HepG2 (cell line): Measurements from ENCODE around the gene APOBEC3H. TPM values are rescaled to one million over a fixed set of nuclear protein-coding genes. Genes with fewer than 3 reads are reported as not detected.

Experiments
- ATAC-seq: fragments of 200-7000 bp; cut with Tn5 transposase; 3 replicates; pipeline ENCODE4 v1.9.1; 2020; ENCODE audit warnings: mild to moderate bottlenecking, moderate library complexity
- BruUV-seq: library from RNA; stranded (reverse); fragments of 400-500 nt; replicated peaks from 2 replicates; lab custom pipeline; 2021; lab: Mats Ljungman, UMichigan
- CTCF ChIA-PET: fragments of 300-600 bp; formaldehyde crosslinking; extraction: SDS; loops from one replicate; lab custom pipeline; 2021; ENCODE audit warnings: low total read pairs, inconsistent platforms, low intra/inter-chr PET ratio; lab: Yijun Ruan, JAX
- POLR2A ChIA-PET: fragments of 350-600 bp; sonication (Branson Sonifier 250); formaldehyde crosslinking; loops from one replicate; lab custom pipeline; 2020; ENCODE audit warnings: antibody characterized with exemption, inconsistent platforms; lab: Yijun Ruan, JAX
- DNase-seq: peaks from one replicate; pipeline ENCODE4 v3.0.0-alpha.2; 2015; ENCODE audit warnings: low spot score
- FAIRE-seq: peaks from 3 replicates; lab custom pipeline; 2011; peaks lifted over from hg19 to GRCh38; lab: Jason Lieb, UNC
- H2AFZ ChIP-seq: one replicate; pipeline ENCODE4 v1.6.1; 2011; ENCODE audit warnings: low read length, inconsistent platforms
- H3K27ac ChIP-seq: fragments of 300-600 bp; 3 replicates; pipeline ENCODE4 v1.8.0; 2011; ENCODE audit warnings: mixed run types, mild to moderate bottlenecking, mixed read lengths, low read length, inconsistent platforms; ENCODE audit not compliant: insufficient read depth; ENCODE audit errors: extremely low read length
- H3K27me3 ChIP-seq, 2 experiments: fragments of 200-600 bp in 1 of 2; 2 replicates in 1 of 2; 3 replicates in 1 of 2; pipeline versions ENCODE4 v1.6.0 to v1.8.0; 2011; ENCODE audit warnings: low read length in 2 of 2, mild to moderate bottlenecking in 2 of 2, moderate library complexity in 2 of 2, inconsistent platforms in 1 of 2; ENCODE audit not compliant: insufficient read depth in 2 of 2, control insufficient read depth in 1 of 2
- H3K36me3 ChIP-seq, 2 experiments: fragments of 200-600 bp in 1 of 2; replicated peaks in 1 of 2; 2 replicates in 1 of 2; 3 replicates in 1 of 2; pipeline versions ENCODE4 v1.5.1 to v1.8.0; 2011; ENCODE audit warnings: low read length in 2 of 2, inconsistent platforms in 1 of 2; ENCODE audit not compliant: insufficient read depth in 2 of 2, control insufficient read depth in 1 of 2
- H3K4me1 ChIP-seq: 2 replicates; pipeline ENCODE4 v1.5.1; 2012; ENCODE audit warnings: low read length, inconsistent platforms; ENCODE audit not compliant: insufficient read depth
- H3K4me2 ChIP-seq: 2 replicates; pipeline ENCODE4 v1.6.0; 2011; ENCODE audit warnings: low read depth, low read length, inconsistent platforms
- H3K4me3 ChIP-seq, 3 experiments: fragments of 200-600 bp in 1 of 3; sonication (generic), shearing (Covaris generic) in 1 of 3; replicated peaks in 1 of 3; 2 replicates each; pipeline ENCODE4 v1.5.1; 2011 to 2016; ENCODE audit warnings: low read length in 3 of 3, inconsistent platforms in 2 of 3, low read depth in 2 of 3, mild to moderate bottlenecking in 2 of 3, control low read depth in 1 of 3, mixed read lengths in 1 of 3; ENCODE audit not compliant: insufficient read depth in 1 of 3
- H3K79me2 ChIP-seq: one replicate; pipeline ENCODE4 v1.6.1; 2011; ENCODE audit warnings: low read length, inconsistent platforms; ENCODE audit not compliant: insufficient read depth
- H3K9ac ChIP-seq: 2 replicates; pipeline ENCODE4 v1.6.0; 2011; ENCODE audit warnings: mild to moderate bottlenecking, low read depth, low read length, inconsistent platforms; ENCODE audit not compliant: insufficient read depth
- H3K9me3 ChIP-seq: 2 replicates; pipeline ENCODE4 v1.5.1; 2012; ENCODE audit warnings: mild to moderate bottlenecking, low read length
- H4K20me1 ChIP-seq: 2 replicates; pipeline ENCODE4 v1.6.0; 2011; ENCODE audit warnings: inconsistent platforms, mild to moderate bottlenecking, low read length, moderate library complexity; ENCODE audit not compliant: insufficient read depth
- HDAC1 ChIP-seq: sonication (generic); formaldehyde crosslinking; IDR thresholded peaks from 2 replicates; pipeline ENCODE4 v1.5.1; 2020; ENCODE audit warnings: mild to moderate bottlenecking, missing genetic modification reagents
- HIVEP1 ChIP-seq: sonication (generic); formaldehyde crosslinking; IDR thresholded peaks from 2 replicates; pipeline ENCODE4 v1.4.0; 2020; ENCODE audit warnings: mild to moderate bottlenecking, missing genetic modification reagents
- KDM4B ChIP-seq: sonication (generic); formaldehyde crosslinking; IDR thresholded peaks from 2 replicates; pipeline ENCODE4 v1.4.0; 2020; ENCODE audit warnings: missing genetic modification reagents
- KLF16 ChIP-seq, 2 experiments: sonication (generic) in 1 of 2; formaldehyde crosslinking in 1 of 2; IDR thresholded peaks; 2 replicates each; pipeline versions ENCODE4 v1.6.1 to v1.8.0; 2016 to 2023; ENCODE audit warnings: missing genetic modification reagents in 2 of 2, missing compliant biosample characterization in 1 of 2
- MYC ChIP-seq: sonication (generic); formaldehyde crosslinking; IDR thresholded peaks from 2 replicates; pipeline ENCODE4 v1.9.0; 2021; ENCODE audit warnings: missing genetic modification reagents, borderline replicate concordance
- TBL1XR1 ChIP-seq: fragments of 150-350 bp; IDR thresholded peaks from 2 replicates; pipeline ENCODE4 v1.6.1; 2014; ENCODE audit warnings: borderline replicate concordance, low read length; ENCODE audit not compliant: partially characterized antibody
- ZFP36L2 ChIP-seq: sonication (generic); formaldehyde crosslinking; IDR thresholded peaks from 2 replicates; pipeline ENCODE4 v1.4.0; 2020; ENCODE audit warnings: missing genetic modification reagents
- ZNF619 ChIP-seq: sonication (generic); formaldehyde crosslinking; IDR thresholded peaks from 2 replicates; pipeline ENCODE4 v1.4.0; 2020; ENCODE audit warnings: mild to moderate bottlenecking, missing genetic modification reagents
- ZNF772 ChIP-seq: sonication (generic); formaldehyde crosslinking; IDR thresholded peaks from 2 replicates; pipeline ENCODE4 v1.5.0; 2020; ENCODE audit warnings: mild to moderate bottlenecking, missing genetic modification reagents
- ZNF883 ChIP-seq: sonication (generic); formaldehyde crosslinking; IDR thresholded peaks from 2 replicates; pipeline ENCODE4 v1.5.1; 2020; ENCODE audit warnings: mild to moderate bottlenecking, missing genetic modification reagents; ENCODE audit errors: not compliant biosample characterization
- WGBS: methylation state at CpG from one replicate; pipeline ENCODE4 v1.1.6; 2017; ENCODE audit warnings: low lambda C conversion rate; 5-methylcytosine and 5-hydroxymethylcytosine counted together
- in situ Hi-C: cut with HindIII; loops from 2 replicates; pipeline ENCODE4 v1.10.0; 2017; ENCODE audit warnings: low pct_unique_long_range_greater_than_20kb; ENCODE audit not compliant: extremely low pct_ligation_motif_present
- intact Hi-C: fragments of 100-400 bp; cut with micrococcal nuclease; formaldehyde crosslinking; loops from one replicate; pipeline ENCODE4 v1.10.0; 2022; ENCODE audit not compliant: unreplicated experiment
- polyA plus RNA-seq, 8 experiments: library from polyadenylated mRNA; depleted of rRNA in 3 of 8; stranded (reverse) in 7 of 8; unstranded in 1 of 8; fragments of >200 nt; fragmentation: Illumina TruSeq in 4 of 8; extraction: Trizol in 4 of 8; gene quantifications; 2 replicates each; pipeline versions ENCODE4 v1.2.1 to v1.2.3, GENCODE V29; 2011 to 2016; ENCODE audit warnings: low read depth in 4 of 8, missing spikeins in 1 of 8, mixed read lengths in 1 of 8; ENCODE audit not compliant: insufficient read depth in 1 of 8
- total RNA-seq, 5 experiments: library from RNA; depleted of rRNA; stranded (reverse); fragments of >200 nt; fragmentation: Illumina TruSeq; extraction: Trizol; gene quantifications; 2 replicates each; pipeline ENCODE4 v1.2.3, GENCODE V29; 2016; ENCODE audit warnings: low read depth in 1 of 5
- TF ChIP-seq, protein P1 (sequence below): sonication (generic); formaldehyde crosslinking; IDR thresholded peaks from 2 replicates; pipeline ENCODE4 v1.4.0; 2020; ENCODE audit warnings: missing genetic modification reagents
- TF ChIP-seq, protein P2 (sequence below): IDR thresholded peaks from 2 replicates; pipeline ENCODE4 v1.6.1; 2012; ENCODE audit warnings: inconsistent platforms
- TF ChIP-seq, protein P3 (sequence below): sonication (generic); formaldehyde crosslinking; IDR thresholded peaks from 2 replicates; pipeline ENCODE4 v1.8.1; 2023; ENCODE audit warnings: mild to moderate bottlenecking, missing genetic modification reagents
- TF ChIP-seq, protein P4 (sequence below): sonication (generic); formaldehyde crosslinking; IDR thresholded peaks from 2 replicates; pipeline ENCODE4 v1.4.0; 2020; ENCODE audit warnings: missing genetic modification reagents

The APOBEC3H gene
- total and polyA plus RNA-seq, 2 of the 13 experiments (the other 11 are each of a cell fraction or from before 2014, with no cell fraction given), result 0.18 to 0.31 TPM

DNA sequence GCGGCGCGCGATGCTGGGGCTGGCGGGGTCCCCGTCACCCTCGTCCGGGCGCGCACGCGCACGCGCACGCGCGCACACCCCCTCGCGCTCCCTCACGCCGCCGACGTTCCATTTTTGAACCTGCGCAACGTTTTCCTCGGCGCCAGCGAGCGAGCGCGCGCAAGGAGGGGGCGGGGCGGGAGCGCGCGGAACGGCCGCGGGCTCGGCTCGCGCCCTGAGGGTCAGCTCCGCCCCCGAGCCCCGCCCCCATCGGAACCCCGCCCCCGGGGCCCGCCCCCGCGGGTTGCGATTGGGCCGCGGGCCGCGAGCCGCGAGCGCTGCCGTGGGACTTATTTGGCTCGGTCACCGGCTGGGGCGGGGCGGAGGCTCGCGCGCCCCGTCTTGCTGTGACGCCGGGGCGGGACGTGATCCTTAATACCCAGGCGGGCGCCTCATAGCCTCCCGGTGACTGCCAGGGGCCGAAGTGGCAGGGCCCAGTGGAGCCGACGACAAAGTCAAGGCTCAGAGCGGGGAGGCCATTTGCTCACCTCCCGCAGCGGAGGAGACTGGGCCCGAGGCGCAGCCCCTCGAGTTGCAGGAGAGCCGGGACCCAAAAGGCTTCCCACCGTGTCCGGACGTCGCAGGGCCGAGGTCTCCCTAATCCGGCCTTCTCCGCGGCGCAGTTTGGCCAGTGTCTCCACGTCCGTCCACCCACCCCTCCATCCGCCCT is 55.6 kb downstream of the APOBEC3H start, which contains the start of gene CBX7 (continued):
- TF ChIP-seq, protein P1, sequence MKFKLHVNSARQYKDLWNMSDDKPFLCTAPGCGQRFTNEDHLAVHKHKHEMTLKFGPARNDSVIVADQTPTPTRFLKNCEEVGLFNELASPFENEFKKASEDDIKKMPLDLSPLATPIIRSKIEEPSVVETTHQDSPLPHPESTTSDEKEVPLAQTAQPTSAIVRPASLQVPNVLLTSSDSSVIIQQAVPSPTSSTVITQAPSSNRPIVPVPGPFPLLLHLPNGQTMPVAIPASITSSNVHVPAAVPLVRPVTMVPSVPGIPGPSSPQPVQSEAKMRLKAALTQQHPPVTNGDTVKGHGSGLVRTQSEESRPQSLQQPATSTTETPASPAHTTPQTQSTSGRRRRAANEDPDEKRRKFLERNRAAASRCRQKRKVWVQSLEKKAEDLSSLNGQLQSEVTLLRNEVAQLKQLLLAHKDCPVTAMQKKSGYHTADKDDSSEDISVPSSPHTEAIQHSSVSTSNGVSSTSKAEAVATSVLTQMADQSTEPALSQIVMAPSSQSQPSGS, result no peak; the same call in 1 of the 2 replicates
- TF ChIP-seq ZFP36L2 (CRISPR knock-in tag), result no peak
- no peak for TF ChIP-seq ZNF619 (CRISPR knock-in tag)

DNA sequence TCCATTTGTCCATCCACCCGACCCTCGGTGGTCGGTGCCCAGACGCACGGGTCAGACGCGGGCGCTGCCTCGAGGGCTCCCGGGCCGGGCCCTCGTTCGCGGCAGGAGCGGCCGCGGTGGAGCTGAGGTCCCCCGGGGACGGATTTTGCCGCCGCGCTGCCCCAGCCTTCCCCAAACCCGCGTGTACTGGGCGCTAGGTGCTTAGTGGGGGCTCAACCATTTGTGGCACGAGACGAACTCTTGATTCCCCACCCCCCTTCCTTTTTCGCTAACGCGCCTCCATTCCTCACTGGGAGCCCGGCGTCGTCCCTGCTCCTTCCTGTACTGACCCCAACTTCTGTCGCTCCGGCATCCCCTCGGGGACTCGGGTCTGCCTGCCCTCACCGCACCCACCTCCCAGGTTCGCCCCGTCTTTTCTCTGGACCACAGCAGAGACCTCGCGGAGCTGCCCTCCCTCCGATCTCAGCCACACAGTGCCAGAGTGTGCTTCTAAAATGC is 56.2 kb downstream of the APOBEC3H start:
- no TSS peak for BruUV-seq
- H3K36me3 ChIP-seq, result no peaks in the 10 kb centered on the region
- H3K27ac ChIP-seq, result no peak overlapping the region
- WGBS, result 29% methylated on average over 38 of the region's 43 CpGs
- peaks cover 38% of the 10 kb centered on the region for H3K4me1 ChIP-seq
- ATAC-seq, result no peak
- no peak for DNase-seq
- 0 out of 2 replicates have a peak overlapping the region, but pooled peaks have one; percentile 52 for H3K9ac ChIP-seq
- in situ Hi-C loops, result no loop called here
- ChIA-PET POLR2A (interaction anchor here (2.2 to 2.6 kb wide), 2 partner anchors 18 to 166 kb away, joined by 4 to 38 read pairs; partner anchors contain the start of gene RPL3), CTCF (no interaction called here)
- peak overlapping the region; percentile 90 for H3K4me2 ChIP-seq
- no peak for FAIRE-seq
- peaks cover 2 to 39% of the 10 kb centered on the region in 2 experiments; a peak in 4 of 5 replicates for H3K27me3 ChIP-seq
- H2AFZ ChIP-seq, result no peak overlapping the region
- peak overlapping the region; percentile 57 to 79 (median 57) for H3K4me3 ChIP-seq
- H3K9me3 ChIP-seq, result no peaks in the 10 kb centered on the region
- intact Hi-C loops, result no loop called here
- H4K20me1 ChIP-seq, result no peaks in the 10 kb centered on the region
- H3K79me2 ChIP-seq, result no peaks in the 10 kb centered on the region
- TF ChIP-seq TBL1XR1 (no peak), KLF16 (CRISPR knock-in tag; IDR thresholded peaks at IDR 0.05) (no peak), ZNF883 (peak; percentile 38), ZNF772 (CRISPR knock-in tag) (no peak), HDAC1 (0 out of 2 replicates have a peak, but pooled peaks have one; percentile 9), MYC (CRISPR knock-in tag) (0 out of 2 replicates have a peak, but pooled peaks have one; percentile 2), KDM4B (CRISPR knock-in tag) (no peak), HIVEP1 (CRISPR knock-in tag) (no peak)
- TF ChIP-seq, protein P2, sequence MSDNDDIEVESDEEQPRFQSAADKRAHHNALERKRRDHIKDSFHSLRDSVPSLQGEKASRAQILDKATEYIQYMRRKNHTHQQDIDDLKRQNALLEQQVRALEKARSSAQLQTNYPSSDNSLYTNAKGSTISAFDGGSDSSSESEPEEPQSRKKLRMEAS, result 0 out of 2 replicates have a peak, but pooled peaks have one; percentile 3
- TF ChIP-seq, protein P3, sequence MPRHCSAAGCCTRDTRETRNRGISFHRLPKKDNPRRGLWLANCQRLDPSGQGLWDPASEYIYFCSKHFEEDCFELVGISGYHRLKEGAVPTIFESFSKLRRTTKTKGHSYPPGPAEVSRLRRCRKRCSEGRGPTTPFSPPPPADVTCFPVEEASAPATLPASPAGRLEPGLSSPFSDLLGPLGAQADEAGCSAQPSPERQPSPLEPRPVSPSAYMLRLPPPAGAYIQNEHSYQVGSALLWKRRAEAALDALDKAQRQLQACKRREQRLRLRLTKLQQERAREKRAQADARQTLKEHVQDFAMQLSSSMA (CRISPR knock-in tag), result no peak
- TF ChIP-seq, protein P4, sequence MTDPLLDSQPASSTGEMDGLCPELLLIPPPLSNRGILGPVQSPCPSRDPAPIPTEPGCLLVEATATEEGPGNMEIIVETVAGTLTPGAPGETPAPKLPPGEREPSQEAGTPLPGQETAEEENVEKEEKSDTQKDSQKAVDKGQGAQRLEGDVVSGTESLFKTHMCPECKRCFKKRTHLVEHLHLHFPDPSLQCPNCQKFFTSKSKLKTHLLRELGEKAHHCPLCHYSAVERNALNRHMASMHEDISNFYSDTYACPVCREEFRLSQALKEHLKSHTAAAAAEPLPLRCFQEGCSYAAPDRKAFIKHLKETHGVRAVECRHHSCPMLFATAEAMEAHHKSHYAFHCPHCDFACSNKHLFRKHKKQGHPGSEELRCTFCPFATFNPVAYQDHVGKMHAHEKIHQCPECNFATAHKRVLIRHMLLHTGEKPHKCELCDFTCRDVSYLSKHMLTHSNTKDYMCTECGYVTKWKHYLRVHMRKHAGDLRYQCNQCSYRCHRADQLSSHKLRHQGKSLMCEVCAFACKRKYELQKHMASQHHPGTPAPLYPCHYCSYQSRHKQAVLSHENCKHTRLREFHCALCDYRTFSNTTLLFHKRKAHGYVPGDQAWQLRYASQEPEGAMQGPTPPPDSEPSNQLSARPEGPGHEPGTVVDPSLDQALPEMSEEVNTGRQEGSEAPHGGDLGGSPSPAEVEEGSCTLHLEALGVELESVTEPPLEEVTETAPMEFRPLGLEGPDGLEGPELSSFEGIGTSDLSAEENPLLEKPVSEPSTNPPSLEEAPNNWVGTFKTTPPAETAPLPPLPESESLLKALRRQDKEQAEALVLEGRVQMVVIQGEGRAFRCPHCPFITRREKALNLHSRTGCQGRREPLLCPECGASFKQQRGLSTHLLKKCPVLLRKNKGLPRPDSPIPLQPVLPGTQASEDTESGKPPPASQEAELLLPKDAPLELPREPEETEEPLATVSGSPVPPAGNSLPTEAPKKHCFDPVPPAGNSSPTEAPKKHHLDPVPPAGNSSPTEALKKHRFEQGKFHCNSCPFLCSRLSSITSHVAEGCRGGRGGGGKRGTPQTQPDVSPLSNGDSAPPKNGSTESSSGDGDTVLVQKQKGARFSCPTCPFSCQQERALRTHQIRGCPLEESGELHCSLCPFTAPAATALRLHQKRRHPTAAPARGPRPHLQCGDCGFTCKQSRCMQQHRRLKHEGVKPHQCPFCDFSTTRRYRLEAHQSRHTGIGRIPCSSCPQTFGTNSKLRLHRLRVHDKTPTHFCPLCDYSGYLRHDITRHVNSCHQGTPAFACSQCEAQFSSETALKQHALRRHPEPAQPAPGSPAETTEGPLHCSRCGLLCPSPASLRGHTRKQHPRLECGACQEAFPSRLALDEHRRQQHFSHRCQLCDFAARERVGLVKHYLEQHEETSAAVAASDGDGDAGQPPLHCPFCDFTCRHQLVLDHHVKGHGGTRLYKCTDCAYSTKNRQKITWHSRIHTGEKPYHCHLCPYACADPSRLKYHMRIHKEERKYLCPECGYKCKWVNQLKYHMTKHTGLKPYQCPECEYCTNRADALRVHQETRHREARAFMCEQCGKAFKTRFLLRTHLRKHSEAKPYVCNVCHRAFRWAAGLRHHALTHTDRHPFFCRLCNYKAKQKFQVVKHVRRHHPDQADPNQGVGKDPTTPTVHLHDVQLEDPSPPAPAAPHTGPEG (CRISPR knock-in tag), result no peak
